Nephron (organoid): ENCODE data around the gene LYPD8.

Experiments used
- H3K27ac Mint-ChIP-seq, 3 experiments: 2 replicates each; pipeline ENCODE4 v1.8.0; 2020; ENCODE audit warnings: mixed read lengths in 3 of 3, mild to moderate bottlenecking in 2 of 3, moderate library complexity in 1 of 3
- H3K27me3 Mint-ChIP-seq: 2 replicates; pipeline ENCODE4 v1.8.0; 2021; ENCODE audit warnings: low read depth, mild to moderate bottlenecking, moderate library complexity, mixed read lengths
- H3K36me3 Mint-ChIP-seq: 2 replicates; pipeline ENCODE4 v1.8.0; 2020; ENCODE audit warnings: low read depth, mixed read lengths
- H3K4me1 Mint-ChIP-seq: 2 replicates; pipeline ENCODE4 v1.8.0; 2020; ENCODE audit warnings: mixed read lengths
- H3K4me3 Mint-ChIP-seq, 3 experiments: 2 replicates each; pipeline ENCODE4 v1.8.0; 2020; ENCODE audit warnings: mild to moderate bottlenecking in 3 of 3, mixed read lengths in 3 of 3, moderate library complexity in 2 of 3
- H3K9me3 Mint-ChIP-seq: 2 replicates; pipeline ENCODE4 v1.8.0; 2020; ENCODE audit warnings: mixed read lengths
- CTCF ChIP-seq, 3 experiments: fragments of 200-600 bp; sonication (generic); IDR thresholded peaks; one replicate each; pipeline ENCODE4 v1.5.0; 2021; ENCODE audit warnings: antibody characterized with exemption in 3 of 3; ENCODE audit not compliant: unreplicated experiment in 3 of 3

The LYPD8 gene

GRCh38 chr1:248750496-248750895 lies 5.1 kb downstream of the LYPD8 start:
- H3K9me3 Mint-ChIP-seq = peaks cover 8% of the 10 kb centered on the region
- no peak overlapping the region for H3K27ac Mint-ChIP-seq
- H3K4me1 Mint-ChIP-seq = no peaks in the 10 kb centered on the region
- H3K36me3 Mint-ChIP-seq = no peaks in the 10 kb centered on the region
- H3K4me3 Mint-ChIP-seq = no peak overlapping the region
- peaks cover 5% of the 10 kb centered on the region for H3K27me3 Mint-ChIP-seq
- TF ChIP-seq CTCF (IDR thresholded peaks at IDR 0.05; ENCODE audit: unreplicated experiment in 3 of 3) = no peak

GRCh38 chr1:248748211-248748610 lies 7.3 kb downstream of the LYPD8 start:
- Mint-ChIP-seq H3K27ac (no peak overlapping the region), H3K4me3 (no peak overlapping the region), H3K4me1 (no peaks in the 10 kb centered on the region), H3K27me3 (peaks cover 5% of the 10 kb centered on the region), H3K9me3 (peaks cover 13% of the 10 kb centered on the region), H3K36me3 (no peaks in the 10 kb centered on the region)
- TF ChIP-seq CTCF (IDR thresholded peaks at IDR 0.05; ENCODE audit: unreplicated experiment in 3 of 3) = no peak

- Mint-ChIP-seq H3K27me3 (no peaks in the 10 kb centered on the region), H3K4me3 (no peak overlapping the region), H3K4me1 (no peaks in the 10 kb centered on the region), H3K27ac (no peak overlapping the region), H3K9me3 (peaks cover 49% of the 10 kb centered on the region), H3K36me3 (no peaks in the 10 kb centered on the region)
- no peak for TF ChIP-seq CTCF (IDR thresholded peaks at IDR 0.05; ENCODE audit: unreplicated experiment in 3 of 3)
Measured at GRCh38 chr1:248740876-248741275, 14.7 kb downstream of the LYPD8 start.

GRCh38 chr1:248739572-248740205 lies 15.9 kb downstream of the LYPD8 start:
- Mint-ChIP-seq H3K36me3 (no peaks in the 10 kb centered on the region), H3K27me3 (no peaks in the 10 kb centered on the region), H3K4me1 (no peaks in the 10 kb centered on the region), H3K4me3 (no peak overlapping the region), H3K27ac (no peak overlapping the region), H3K9me3 (peaks cover 51% of the 10 kb centered on the region)
- TF ChIP-seq CTCF (IDR thresholded peaks at IDR 0.05; ENCODE audit: unreplicated experiment in 3 of 3) = no peak

- no peaks in the 10 kb centered on the region for H3K4me1 Mint-ChIP-seq
- no peak overlapping the region for H3K27ac Mint-ChIP-seq
- H3K4me3 Mint-ChIP-seq = no peak overlapping the region
- no peak for TF ChIP-seq CTCF (IDR thresholded peaks at IDR 0.05; ENCODE audit: unreplicated experiment in 3 of 3)
- no peaks in the 10 kb centered on the region for H3K27me3 Mint-ChIP-seq
- H3K36me3 Mint-ChIP-seq = no peaks in the 10 kb centered on the region
- H3K9me3 Mint-ChIP-seq = peaks cover 66% of the 10 kb centered on the region
Measured at GRCh38 chr1:248737457-248737856, 18.1 kb downstream of the LYPD8 start.

GRCh38 chr1:248736977-248737376 lies 18.6 kb downstream of the LYPD8 start:
- Mint-ChIP-seq H3K27ac (no peak overlapping the region), H3K4me1 (no peaks in the 10 kb centered on the region), H3K27me3 (no peaks in the 10 kb centered on the region), H3K36me3 (no peaks in the 10 kb centered on the region), H3K9me3 (peaks cover 67% of the 10 kb centered on the region), H3K4me3 (no peak overlapping the region)
- TF ChIP-seq CTCF (IDR thresholded peaks at IDR 0.05; ENCODE audit: unreplicated experiment in 3 of 3) = no peak
